HepG2 (cell line): Measurements from ENCODE around the gene DPEP1. TPM values are rescaled to one million over a fixed set of nuclear protein-coding genes. Genes with fewer than 3 reads are reported as not detected.
A peak's percentile ranks its signal among the peaks of the same experiment; 100 is the strongest.

Experiments used
- AGO1 ChIP-seq: fragments of 200-400 bp; formaldehyde crosslinking; IDR thresholded peaks from 2 replicates; pipeline ENCODE4 v1.6.1; 2017; ENCODE audit warnings: mild to moderate bottlenecking, low read depth, low read length, moderate library complexity; ENCODE audit not compliant: poor library complexity, severe bottlenecking
- EP300 ChIP-seq, 3 experiments: sonication (generic) in 1 of 3; formaldehyde crosslinking in 1 of 3; IDR thresholded peaks; 2 replicates each; pipeline versions ENCODE4 v1.5.1 to v1.6.1; 2011 to 2020; ENCODE audit warnings: low read depth in 2 of 3, low read length in 2 of 3, borderline replicate concordance in 1 of 3, improper control_type of control experiment in 1 of 3, mild to moderate bottlenecking in 1 of 3, missing genetic modification reagents in 1 of 3, moderate library complexity in 1 of 3
- HNRNPH1 ChIP-seq: fragments of 200-400 bp; formaldehyde crosslinking; optimal IDR thresholded peaks from 2 replicates; pipeline ENCODE3; 2017; ENCODE audit warnings: mild to moderate bottlenecking, low read depth, low read length
- HOXA3 ChIP-seq: sonication (generic); formaldehyde crosslinking; IDR thresholded peaks from 2 replicates; pipeline ENCODE4 v1.5.0; 2020; ENCODE audit warnings: missing genetic modification reagents
- HOXA9 ChIP-seq: sonication (generic); formaldehyde crosslinking; IDR thresholded peaks from 2 replicates; pipeline ENCODE4 v1.8.1; 2022; ENCODE audit warnings: missing genetic modification reagents, mild to moderate bottlenecking, moderate library complexity, borderline replicate concordance
- MNT ChIP-seq: fragments of 450-650 bp; IDR thresholded peaks from 2 replicates; pipeline ENCODE4 v1.6.1; 2016
- PHF20 ChIP-seq: sonication (generic); formaldehyde crosslinking; IDR thresholded peaks from 2 replicates; pipeline ENCODE4 v1.5.0; 2020; ENCODE audit warnings: mild to moderate bottlenecking, missing genetic modification reagents
- RARG ChIP-seq: sonication (generic); formaldehyde crosslinking; IDR thresholded peaks from 2 replicates; pipeline ENCODE4 v1.4.0; 2020; ENCODE audit warnings: low read depth, mild to moderate bottlenecking, missing genetic modification reagents
- SALL2 ChIP-seq: sonication (generic); formaldehyde crosslinking; IDR thresholded peaks from 2 replicates; pipeline ENCODE4 v1.8.1; 2023; ENCODE audit warnings: mild to moderate bottlenecking, missing genetic modification reagents, inconsistent platforms
- SRY ChIP-seq: sonication (generic); formaldehyde crosslinking; IDR thresholded peaks from 2 replicates; pipeline ENCODE4 v1.8.0; 2022; ENCODE audit warnings: mild to moderate bottlenecking, missing genetic modification reagents
- ZNF589 ChIP-seq: sonication (generic); formaldehyde crosslinking; conservative IDR thresholded peaks from 2 replicates; pipeline ENCODE4 v1.8.0; 2022; ENCODE audit warnings: mild to moderate bottlenecking, moderate library complexity, missing genetic modification reagents
- polyA plus RNA-seq, 8 experiments: library from polyadenylated mRNA; depleted of rRNA in 3 of 8; stranded (reverse) in 7 of 8; unstranded in 1 of 8; fragments of >200 nt; fragmentation: Illumina TruSeq in 4 of 8; extraction: Trizol in 4 of 8; gene quantifications; 2 replicates each; pipeline versions ENCODE4 v1.2.1 to v1.2.3, GENCODE V29; 2011 to 2016; ENCODE audit warnings: low read depth in 4 of 8, missing spikeins in 1 of 8, mixed read lengths in 1 of 8; ENCODE audit not compliant: insufficient read depth in 1 of 8
- total RNA-seq, 5 experiments: library from RNA; depleted of rRNA; stranded (reverse); fragments of >200 nt; fragmentation: Illumina TruSeq; extraction: Trizol; gene quantifications; 2 replicates each; pipeline ENCODE4 v1.2.3, GENCODE V29; 2016; ENCODE audit warnings: low read depth in 1 of 5
- TF ChIP-seq, protein P1 (sequence below): sonication (generic); formaldehyde crosslinking; IDR thresholded peaks from 2 replicates; pipeline ENCODE4 v1.5.0; 2020; ENCODE audit warnings: mild to moderate bottlenecking, missing genetic modification reagents, borderline replicate concordance
- TF ChIP-seq, protein P2 (sequence below): sonication (generic); formaldehyde crosslinking; IDR thresholded peaks from 2 replicates; pipeline ENCODE4 v1.4.0; 2020; ENCODE audit warnings: mild to moderate bottlenecking, missing genetic modification reagents
- TF ChIP-seq, protein P3 (sequence below): sonication (generic); formaldehyde crosslinking; IDR thresholded peaks from 2 replicates; pipeline ENCODE4 v1.4.0; 2020; ENCODE audit warnings: mild to moderate bottlenecking, missing genetic modification reagents

Gene DPEP1
- total and polyA plus RNA-seq, 2 of the 13 experiments (the other 11 are each of a cell fraction or from before 2014, with no cell fraction given): 37.6 to 52.2 TPM

DNA sequence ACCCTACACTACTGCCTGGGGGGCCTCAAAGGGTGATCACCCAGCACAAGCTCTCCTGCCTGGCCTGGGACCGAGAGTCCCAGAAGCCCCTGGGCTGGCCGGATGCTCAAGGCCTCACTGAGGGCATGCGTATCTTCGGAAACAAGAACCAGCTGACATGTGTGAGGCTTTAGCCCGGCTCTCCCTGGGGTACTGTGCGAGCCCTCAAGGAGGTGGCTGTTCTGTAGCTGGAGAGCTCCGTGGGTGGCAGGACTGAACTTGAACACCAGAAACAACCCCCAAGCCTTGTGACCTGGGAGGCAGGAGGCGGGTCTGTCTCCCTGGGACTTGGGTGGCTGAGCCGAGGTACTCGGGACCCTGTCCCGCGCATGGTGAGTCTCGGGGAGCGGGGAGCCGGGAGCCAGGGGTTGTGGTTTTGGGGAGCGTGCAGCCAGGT is 7.0 kb downstream of the DPEP1 start (continued):
- TF ChIP-seq, protein P1, sequence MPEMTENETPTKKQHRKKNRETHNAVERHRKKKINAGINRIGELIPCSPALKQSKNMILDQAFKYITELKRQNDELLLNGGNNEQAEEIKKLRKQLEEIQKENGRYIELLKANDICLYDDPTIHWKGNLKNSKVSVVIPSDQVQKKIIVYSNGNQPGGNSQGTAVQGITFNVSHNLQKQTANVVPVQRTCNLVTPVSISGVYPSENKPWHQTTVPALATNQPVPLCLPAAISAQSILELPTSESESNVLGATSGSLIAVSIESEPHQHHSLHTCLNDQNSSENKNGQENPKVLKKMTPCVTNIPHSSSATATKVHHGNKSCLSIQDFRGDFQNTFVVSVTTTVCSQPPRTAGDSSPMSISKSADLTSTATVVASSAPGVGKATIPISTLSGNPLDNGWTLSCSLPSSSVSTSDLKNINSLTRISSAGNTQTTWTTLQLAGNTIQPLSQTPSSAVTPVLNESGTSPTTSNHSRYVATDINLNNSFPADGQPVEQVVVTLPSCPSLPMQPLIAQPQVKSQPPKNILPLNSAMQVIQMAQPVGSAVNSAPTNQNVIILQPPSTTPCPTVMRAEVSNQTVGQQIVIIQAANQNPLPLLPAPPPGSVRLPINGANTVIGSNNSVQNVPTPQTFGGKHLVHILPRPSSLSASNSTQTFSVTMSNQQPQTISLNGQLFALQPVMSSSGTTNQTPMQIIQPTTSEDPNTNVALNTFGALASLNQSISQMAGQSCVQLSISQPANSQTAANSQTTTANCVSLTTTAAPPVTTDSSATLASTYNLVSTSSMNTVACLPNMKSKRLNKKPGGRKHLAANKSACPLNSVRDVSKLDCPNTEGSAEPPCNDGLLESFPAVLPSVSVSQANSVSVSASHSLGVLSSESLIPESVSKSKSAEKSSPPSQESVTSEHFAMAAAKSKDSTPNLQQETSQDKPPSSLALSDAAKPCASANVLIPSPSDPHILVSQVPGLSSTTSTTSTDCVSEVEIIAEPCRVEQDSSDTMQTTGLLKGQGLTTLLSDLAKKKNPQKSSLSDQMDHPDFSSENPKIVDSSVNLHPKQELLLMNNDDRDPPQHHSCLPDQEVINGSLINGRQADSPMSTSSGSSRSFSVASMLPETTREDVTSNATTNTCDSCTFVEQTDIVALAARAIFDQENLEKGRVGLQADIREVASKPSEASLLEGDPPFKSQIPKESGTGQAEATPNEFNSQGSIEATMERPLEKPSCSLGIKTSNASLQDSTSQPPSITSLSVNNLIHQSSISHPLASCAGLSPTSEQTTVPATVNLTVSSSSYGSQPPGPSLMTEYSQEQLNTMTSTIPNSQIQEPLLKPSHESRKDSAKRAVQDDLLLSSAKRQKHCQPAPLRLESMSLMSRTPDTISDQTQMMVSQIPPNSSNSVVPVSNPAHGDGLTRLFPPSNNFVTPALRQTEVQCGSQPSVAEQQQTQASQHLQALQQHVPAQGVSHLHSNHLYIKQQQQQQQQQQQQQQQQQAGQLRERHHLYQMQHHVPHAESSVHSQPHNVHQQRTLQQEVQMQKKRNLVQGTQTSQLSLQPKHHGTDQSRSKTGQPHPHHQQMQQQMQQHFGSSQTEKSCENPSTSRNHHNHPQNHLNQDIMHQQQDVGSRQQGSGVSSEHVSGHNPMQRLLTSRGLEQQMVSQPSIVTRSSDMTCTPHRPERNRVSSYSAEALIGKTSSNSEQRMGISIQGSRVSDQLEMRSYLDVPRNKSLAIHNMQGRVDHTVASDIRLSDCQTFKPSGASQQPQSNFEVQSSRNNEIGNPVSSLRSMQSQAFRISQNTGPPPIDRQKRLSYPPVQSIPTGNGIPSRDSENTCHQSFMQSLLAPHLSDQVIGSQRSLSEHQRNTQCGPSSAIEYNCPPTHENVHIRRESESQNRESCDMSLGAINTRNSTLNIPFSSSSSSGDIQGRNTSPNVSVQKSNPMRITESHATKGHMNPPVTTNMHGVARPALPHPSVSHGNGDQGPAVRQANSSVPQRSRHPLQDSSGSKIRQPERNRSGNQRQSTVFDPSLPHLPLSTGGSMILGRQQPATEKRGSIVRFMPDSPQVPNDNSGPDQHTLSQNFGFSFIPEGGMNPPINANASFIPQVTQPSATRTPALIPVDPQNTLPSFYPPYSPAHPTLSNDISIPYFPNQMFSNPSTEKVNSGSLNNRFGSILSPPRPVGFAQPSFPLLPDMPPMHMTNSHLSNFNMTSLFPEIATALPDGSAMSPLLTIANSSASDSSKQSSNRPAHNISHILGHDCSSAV (CRISPR knock-in tag): no peak
- TF ChIP-seq, protein P2, sequence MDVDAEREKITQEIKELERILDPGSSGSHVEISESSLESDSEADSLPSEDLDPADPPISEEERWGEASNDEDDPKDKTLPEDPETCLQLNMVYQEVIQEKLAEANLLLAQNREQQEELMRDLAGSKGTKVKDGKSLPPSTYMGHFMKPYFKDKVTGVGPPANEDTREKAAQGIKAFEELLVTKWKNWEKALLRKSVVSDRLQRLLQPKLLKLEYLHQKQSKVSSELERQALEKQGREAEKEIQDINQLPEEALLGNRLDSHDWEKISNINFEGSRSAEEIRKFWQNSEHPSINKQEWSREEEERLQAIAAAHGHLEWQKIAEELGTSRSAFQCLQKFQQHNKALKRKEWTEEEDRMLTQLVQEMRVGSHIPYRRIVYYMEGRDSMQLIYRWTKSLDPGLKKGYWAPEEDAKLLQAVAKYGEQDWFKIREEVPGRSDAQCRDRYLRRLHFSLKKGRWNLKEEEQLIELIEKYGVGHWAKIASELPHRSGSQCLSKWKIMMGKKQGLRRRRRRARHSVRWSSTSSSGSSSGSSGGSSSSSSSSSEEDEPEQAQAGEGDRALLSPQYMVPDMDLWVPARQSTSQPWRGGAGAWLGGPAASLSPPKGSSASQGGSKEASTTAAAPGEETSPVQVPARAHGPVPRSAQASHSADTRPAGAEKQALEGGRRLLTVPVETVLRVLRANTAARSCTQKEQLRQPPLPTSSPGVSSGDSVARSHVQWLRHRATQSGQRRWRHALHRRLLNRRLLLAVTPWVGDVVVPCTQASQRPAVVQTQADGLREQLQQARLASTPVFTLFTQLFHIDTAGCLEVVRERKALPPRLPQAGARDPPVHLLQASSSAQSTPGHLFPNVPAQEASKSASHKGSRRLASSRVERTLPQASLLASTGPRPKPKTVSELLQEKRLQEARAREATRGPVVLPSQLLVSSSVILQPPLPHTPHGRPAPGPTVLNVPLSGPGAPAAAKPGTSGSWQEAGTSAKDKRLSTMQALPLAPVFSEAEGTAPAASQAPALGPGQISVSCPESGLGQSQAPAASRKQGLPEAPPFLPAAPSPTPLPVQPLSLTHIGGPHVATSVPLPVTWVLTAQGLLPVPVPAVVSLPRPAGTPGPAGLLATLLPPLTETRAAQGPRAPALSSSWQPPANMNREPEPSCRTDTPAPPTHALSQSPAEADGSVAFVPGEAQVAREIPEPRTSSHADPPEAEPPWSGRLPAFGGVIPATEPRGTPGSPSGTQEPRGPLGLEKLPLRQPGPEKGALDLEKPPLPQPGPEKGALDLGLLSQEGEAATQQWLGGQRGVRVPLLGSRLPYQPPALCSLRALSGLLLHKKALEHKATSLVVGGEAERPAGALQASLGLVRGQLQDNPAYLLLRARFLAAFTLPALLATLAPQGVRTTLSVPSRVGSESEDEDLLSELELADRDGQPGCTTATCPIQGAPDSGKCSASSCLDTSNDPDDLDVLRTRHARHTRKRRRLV: no peak
- no peak for TF ChIP-seq MNT
- no peak for TF ChIP-seq EP300 (IDR thresholded peaks at IDR 0.05; ENCODE audit: low read depth in 2 of 2, low read length in 2 of 2)
- no peak for TF ChIP-seq EP300 (CRISPR knock-in tag; IDR thresholded peaks at IDR 0.05; ENCODE audit: borderline replicate concordance)
- TF ChIP-seq HNRNPH1: no peak
- no peak for TF ChIP-seq PHF20 (CRISPR knock-in tag)
- TF ChIP-seq, protein P3, sequence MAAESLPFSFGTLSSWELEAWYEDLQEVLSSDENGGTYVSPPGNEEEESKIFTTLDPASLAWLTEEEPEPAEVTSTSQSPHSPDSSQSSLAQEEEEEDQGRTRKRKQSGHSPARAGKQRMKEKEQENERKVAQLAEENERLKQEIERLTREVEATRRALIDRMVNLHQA (CRISPR knock-in tag): no peak
- TF ChIP-seq SRY: no peak
- TF ChIP-seq HOXA9: no peak
- no peak for TF ChIP-seq SALL2
- no peak for TF ChIP-seq AGO1
- TF ChIP-seq RARG (CRISPR knock-in tag): no peak
- TF ChIP-seq ZNF589 (CRISPR knock-in tag): no peak
- TF ChIP-seq HOXA3: peak; percentile 6; the same call in 1 of the 2 replicates
